Fibroblast of skin of right quadriceps (primary cell): ENCODE data around the gene NCBP1.

Experiments
- DNase-seq: peaks from one replicate; pipeline ENCODE4 v3.0.0-alpha.2; 2013

Gene NCBP1

DNA sequence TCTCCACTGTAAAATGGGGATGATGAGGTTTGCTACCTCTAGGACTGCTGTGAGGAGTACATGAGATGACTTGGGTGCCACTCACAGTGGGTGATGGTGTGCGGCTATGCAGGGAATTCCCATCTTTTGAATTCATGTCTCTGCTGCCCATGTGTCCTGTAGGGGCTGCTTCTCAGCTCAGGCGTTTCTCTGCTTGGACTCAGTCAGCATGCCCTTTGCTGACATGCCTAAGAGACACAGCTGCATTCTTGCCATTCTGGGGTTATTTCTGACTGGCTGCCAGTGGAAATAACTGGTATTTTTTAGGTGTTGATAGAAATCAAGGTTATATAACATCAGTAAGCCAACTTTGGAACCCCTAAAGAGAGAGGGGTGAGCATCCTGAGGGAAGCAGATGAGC is 87.8 kb downstream of the NCBP1 start:
- DNase-seq: no peak

DNA sequence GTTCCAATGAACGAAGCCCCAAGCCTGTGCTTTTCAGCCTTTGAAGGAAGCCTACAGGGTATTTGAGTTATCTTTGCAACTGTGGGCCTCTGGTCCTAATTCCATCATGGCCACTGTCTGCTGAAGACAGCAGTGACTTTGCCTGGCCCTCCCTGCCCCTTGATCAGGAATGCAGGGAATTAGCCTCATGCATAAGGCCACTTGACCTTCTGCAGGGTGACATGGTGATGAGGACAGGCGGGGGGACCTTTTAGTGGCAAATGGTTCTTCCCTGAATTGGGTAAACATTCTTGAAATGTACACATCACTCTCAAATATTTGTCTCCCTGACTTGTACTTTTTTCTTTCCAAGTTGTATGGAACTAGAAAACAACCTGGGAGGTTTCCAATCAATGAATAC is 88.7 kb downstream of the NCBP1 start:
- DNase-seq: no peak
